ENCODE results near the gene ZSWIM3. TPM values are rescaled to one million over a fixed set of nuclear protein-coding genes. Genes with fewer than 3 reads are reported as not detected.

Gene ZSWIM3
- total and polyA plus RNA-seq, 2 of the 13 experiments (the other 11 are each of a cell fraction or from before 2014, with no cell fraction given): 5.2 to 5.8 TPM

DNA sequence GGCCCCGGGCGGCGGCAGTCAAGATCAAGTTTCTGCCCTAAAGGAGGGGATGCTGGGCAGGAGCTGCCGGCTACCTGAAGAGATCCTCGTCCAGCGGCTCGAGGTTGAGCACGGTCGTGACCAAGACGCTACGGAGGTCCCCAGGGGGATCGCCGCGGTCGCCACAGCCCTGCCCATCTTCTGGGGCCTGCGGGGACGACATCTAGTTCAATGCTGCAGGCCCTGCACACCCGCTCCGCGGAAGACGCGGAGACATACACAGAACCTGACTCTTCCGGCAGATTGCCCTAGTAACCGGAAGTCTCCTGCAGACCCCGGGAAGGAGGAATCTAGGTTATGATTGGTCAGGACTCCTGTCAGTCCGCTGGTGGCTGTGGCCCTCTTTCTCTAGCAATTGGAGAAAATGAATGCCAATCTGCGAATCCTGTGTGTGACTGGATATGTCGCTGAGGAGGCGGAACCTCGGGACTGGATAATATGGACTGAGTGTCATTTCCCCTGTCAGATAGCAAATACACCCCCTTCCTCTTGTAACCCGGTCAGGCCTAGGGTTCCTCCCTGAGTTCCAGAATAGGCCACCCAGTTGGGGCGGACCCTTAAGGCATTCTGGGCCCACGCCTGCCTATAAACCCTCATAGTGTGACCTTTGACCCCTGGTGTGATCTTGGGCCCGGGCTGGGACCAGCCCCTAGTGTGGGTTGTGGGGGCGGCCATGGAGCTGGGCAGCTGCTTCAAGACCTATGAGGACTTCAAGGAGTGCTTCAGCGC lies at the start of gene ZSWIM3, which contains the start of gene ACOT8 (continued):
- no peak; the same call in 1 of the 2 replicates for TF ChIP-seq ZFP62 (CRISPR knock-in tag; IDR thresholded peaks at IDR 0.05)
- TF ChIP-seq, protein P1, sequence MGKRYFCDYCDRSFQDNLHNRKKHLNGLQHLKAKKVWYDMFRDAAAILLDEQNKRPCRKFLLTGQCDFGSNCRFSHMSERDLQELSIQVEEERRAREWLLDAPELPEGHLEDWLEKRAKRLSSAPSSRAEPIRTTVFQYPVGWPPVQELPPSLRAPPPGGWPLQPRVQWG (CRISPR knock-in tag; IDR thresholded peaks at IDR 0.05; ENCODE audit: borderline replicate concordance, low read depth): no peak
- TF ChIP-seq ZNF121 (CRISPR knock-in tag; IDR thresholded peaks at IDR 0.05): 0 out of 2 replicates have a peak, but pooled peaks have one; percentile 0
- peak; percentile 41 for TF ChIP-seq CEBPG (CRISPR knock-in tag; IDR thresholded peaks at IDR 0.05)
- TF ChIP-seq PAF1 (CRISPR knock-in tag; IDR thresholded peaks at IDR 0.05): no peak
- peak; percentile 98 for TF ChIP-seq DR1 (CRISPR knock-in tag; IDR thresholded peaks at IDR 0.05)
- TF ChIP-seq GFI1 (CRISPR knock-in tag; IDR thresholded peaks at IDR 0.05; ENCODE audit: borderline replicate concordance): peak; percentile 9; the same call in 1 of the 2 replicates
- TF ChIP-seq, protein P2, sequence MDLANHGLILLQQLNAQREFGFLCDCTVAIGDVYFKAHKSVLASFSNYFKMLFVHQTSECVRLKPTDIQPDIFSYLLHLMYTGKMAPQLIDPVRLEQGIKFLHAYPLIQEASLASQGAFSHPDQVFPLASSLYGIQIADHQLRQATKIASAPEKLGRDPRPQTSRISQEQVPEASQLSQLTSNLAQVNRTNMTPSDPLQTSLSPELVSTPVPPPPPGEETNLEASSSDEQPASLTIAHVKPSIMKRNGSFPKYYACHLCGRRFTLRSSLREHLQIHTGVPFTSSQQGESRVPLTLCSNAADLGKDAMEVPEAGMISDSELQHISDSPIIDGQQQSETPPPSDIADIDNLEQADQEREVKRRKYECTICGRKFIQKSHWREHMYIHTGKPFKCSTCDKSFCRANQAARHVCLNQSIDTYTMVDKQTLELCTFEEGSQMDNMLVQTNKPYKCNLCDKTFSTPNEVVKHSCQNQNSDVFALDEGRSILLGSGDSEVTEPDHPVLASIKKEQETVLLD (CRISPR knock-in tag; IDR thresholded peaks at IDR 0.05; ENCODE audit: low read depth): no peak
- peak; percentile 99 for TF ChIP-seq ZMAT3 (CRISPR knock-in tag; conservative IDR thresholded peaks at IDR 0.05)
- TF ChIP-seq BHLHE40 (IDR thresholded peaks at IDR 0.05; ENCODE audit: low read length): no peak; the same call in 1 of the 2 replicates
- peak; percentile 66 for TF ChIP-seq HNF4A (CRISPR knock-in tag; IDR thresholded peaks at IDR 0.05)
- TF ChIP-seq, protein P3, sequence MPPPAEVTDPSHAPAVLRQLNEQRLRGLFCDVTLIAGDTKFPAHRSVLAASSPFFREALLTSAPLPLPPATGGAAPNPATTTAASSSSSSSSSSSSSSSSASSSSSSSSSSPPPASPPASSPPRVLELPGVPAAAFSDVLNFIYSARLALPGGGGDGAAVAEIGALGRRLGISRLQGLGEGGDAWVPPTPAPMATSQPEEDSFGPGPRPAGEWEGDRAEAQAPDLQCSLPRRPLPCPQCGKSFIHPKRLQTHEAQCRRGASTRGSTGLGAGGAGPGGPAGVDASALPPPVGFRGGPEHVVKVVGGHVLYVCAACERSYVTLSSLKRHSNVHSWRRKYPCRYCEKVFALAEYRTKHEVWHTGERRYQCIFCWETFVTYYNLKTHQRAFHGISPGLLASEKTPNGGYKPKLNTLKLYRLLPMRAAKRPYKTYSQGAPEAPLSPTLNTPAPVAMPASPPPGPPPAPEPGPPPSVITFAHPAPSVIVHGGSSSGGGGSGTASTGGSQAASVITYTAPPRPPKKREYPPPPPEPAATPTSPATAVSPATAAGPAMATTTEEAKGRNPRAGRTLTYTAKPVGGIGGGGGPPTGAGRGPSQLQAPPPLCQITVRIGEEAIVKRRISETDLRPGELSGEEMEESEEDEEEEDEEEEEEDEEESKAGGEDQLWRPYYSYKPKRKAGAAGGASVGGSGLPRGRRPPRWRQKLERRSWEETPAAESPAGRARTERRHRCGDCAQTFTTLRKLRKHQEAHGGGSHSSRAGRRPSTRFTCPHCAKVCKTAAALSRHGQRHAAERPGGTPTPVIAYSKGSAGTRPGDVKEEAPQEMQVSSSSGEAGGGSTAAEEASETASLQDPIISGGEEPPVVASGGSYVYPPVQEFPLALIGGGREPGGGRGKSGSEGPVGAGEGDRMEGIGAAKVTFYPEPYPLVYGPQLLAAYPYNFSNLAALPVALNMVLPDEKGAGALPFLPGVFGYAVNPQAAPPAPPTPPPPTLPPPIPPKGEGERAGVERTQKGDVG (CRISPR knock-in tag; IDR thresholded peaks at IDR 0.05; ENCODE audit: borderline replicate concordance): peak; percentile 56; the same call in 1 of the 2 replicates
- TF ChIP-seq CTCF (CRISPR knock-in tag; IDR thresholded peaks at IDR 0.05): 0 out of 2 replicates have a peak, but pooled peaks have one; percentile 19
- no peak for TF ChIP-seq EHMT2 (IDR thresholded peaks at IDR 0.05; ENCODE audit: borderline replicate concordance, low read depth, low read length)
- TF ChIP-seq ZNF343 (CRISPR knock-in tag; IDR thresholded peaks at IDR 0.05): no peak
- TF ChIP-seq HNF1A (IDR thresholded peaks at IDR 0.05; ENCODE audit: low read depth): no peak
- no peak; the same call in 1 of the 2 replicates for TF ChIP-seq HNF1A (CRISPR knock-in tag; IDR thresholded peaks at IDR 0.05; ENCODE audit: borderline replicate concordance)
- TF ChIP-seq ZBTB7A (CRISPR knock-in tag; IDR thresholded peaks at IDR 0.05): no peak

Data from HepG2 (cell line).